GM21786 (cell line): ENCODE results near the gene DMD.
"Not testable (repeated sequence)": the region's sequence is repeated elsewhere in the genome, so short reads cannot be mapped to it uniquely, and the experiment has no call there.

ENCODE experiments used
- ATAC-seq: cut with Tn5 transposase; IDR thresholded peaks from one replicate; pipeline ENCODE4 v1.9.1; 2021; ENCODE audit not compliant: unreplicated experiment

The DMD gene

GRCh38 chrX:32087663-32088062, 1123.7 kb downstream of the DMD start:
- no peak for ATAC-seq

- no peak for ATAC-seq
Measured at GRCh38 chrX:32084757-32085156, 1126.6 kb downstream of the DMD start.

- no peak for ATAC-seq
Measured at GRCh38 chrX:32048285-32048684, 1163.1 kb downstream of the DMD start.

GRCh38 chrX:32045149-32045548, 1166.2 kb downstream of the DMD start:
- ATAC-seq, result no peak

- ATAC-seq, result no peak
Measured at GRCh38 chrX:32041181-32041580, 1170.2 kb downstream of the DMD start.

GRCh38 chrX:32026772-32027171, 1184.6 kb downstream of the DMD start:
- no peak for ATAC-seq

- ATAC-seq, result no peak
Measured at GRCh38 chrX:32024072-32024471, 1187.3 kb downstream of the DMD start.

GRCh38 chrX:32016195-32016594, 1195.2 kb downstream of the DMD start:
- no peak for ATAC-seq

- ATAC-seq, result no peak
Measured at GRCh38 chrX:32010948-32011347, 1200.4 kb downstream of the DMD start.

- ATAC-seq, result no peak
Measured at GRCh38 chrX:32010212-32010611, 1201.1 kb downstream of the DMD start.

- ATAC-seq, result no peak
Measured at GRCh38 chrX:31993637-31994036, 1217.7 kb downstream of the DMD start.

GRCh38 chrX:31988975-31989374, 1222.4 kb downstream of the DMD start:
- no peak for ATAC-seq

- no peak for ATAC-seq
Measured at GRCh38 chrX:31981546-31982062, 1229.7 kb downstream of the DMD start.

- no peak for ATAC-seq
Measured at GRCh38 chrX:31969714-31970113, 1241.6 kb downstream of the DMD start.

GRCh38 chrX:31962256-31962655, 1249.1 kb downstream of the DMD start:
- ATAC-seq, result no peak

- ATAC-seq, result no peak
Measured at GRCh38 chrX:31934842-31935370, 1276.4 kb downstream of the DMD start.

- no peak for ATAC-seq
Measured at GRCh38 chrX:31934015-31934414, 1277.3 kb downstream of the DMD start.

GRCh38 chrX:31932769-31933168, 1278.6 kb downstream of the DMD start:
- no peak for ATAC-seq

- not testable (repeated sequence) for ATAC-seq
Measured at GRCh38 chrX:31932320-31932719, 1279.0 kb downstream of the DMD start.

GRCh38 chrX:31931225-31931624, 1280.1 kb downstream of the DMD start:
- ATAC-seq, result no peak

- ATAC-seq, result no peak
Measured at GRCh38 chrX:31929366-31929765, 1282.0 kb downstream of the DMD start.

- no peak for ATAC-seq
Measured at GRCh38 chrX:31921236-31921635, 1290.1 kb downstream of the DMD start.

GRCh38 chrX:31909850-31910572, 1301.3 kb downstream of the DMD start:
- no peak for ATAC-seq
